RPMI7951 (cell line): Measurements from ENCODE around the gene TTLL8. TPM values are rescaled to one million over a fixed set of nuclear protein-coding genes. Genes with fewer than 3 reads are reported as not detected.
"Not testable (repeated sequence)": the region's sequence is repeated elsewhere in the genome, so short reads cannot be mapped to it uniquely, and the experiment has no call there.

ENCODE experiments used
- DNase-seq: peaks from one replicate; pipeline ENCODE4 v3.0.0-alpha.2; 2012; ENCODE audit warnings: low read depth
- total RNA-seq: library from RNA; depleted of rRNA; stranded (reverse); fragments of >200 nt; shearing (Covaris generic); gene quantifications from 2 replicates; pipeline ENCODE4 v1.2.3, GENCODE V29; 2014; rRNA removed

TTLL8 gene
- total RNA-seq, result not detected in 2 replicates

GRCh38 chr22:50058061-50058905 is at the start of gene TTLL8:
TSS of gene TTLL8 (minus strand) at chr22:50058298.
- DNase-seq, result no peak

- DNase-seq, result no peak
Observed at GRCh38 chr22:50107529-50107928, 49.4 kb upstream of the TTLL8 start.

GRCh38 chr22:50105208-50106100 is 47.4 kb upstream of the TTLL8 start:
- DNase-seq, result peak; percentile 8

DNA sequence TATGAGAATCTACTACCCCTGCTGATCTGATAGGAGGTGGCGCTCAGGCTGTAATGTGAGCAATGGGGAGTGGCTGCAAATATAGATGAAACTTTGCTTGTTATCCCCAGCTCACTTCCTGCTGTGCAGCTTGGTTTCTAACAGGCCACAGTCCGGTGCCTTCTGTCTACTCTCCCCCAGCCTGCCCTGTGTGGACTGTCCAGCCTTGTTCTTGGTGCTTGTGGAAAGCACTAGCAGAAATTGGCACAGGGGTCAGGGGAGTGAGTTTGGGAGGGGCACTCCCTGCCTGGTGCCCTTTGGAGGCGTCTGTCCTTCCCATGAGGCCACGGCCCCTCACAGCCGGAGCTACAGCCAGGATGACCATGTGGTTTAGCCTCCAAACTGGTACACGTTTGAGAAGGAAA is 46.0 kb upstream of the TTLL8 start:
- no peak for DNase-seq

GRCh38 chr22:50102946-50103345 is 44.8 kb upstream of the TTLL8 start:
- no peak for DNase-seq

DNA sequence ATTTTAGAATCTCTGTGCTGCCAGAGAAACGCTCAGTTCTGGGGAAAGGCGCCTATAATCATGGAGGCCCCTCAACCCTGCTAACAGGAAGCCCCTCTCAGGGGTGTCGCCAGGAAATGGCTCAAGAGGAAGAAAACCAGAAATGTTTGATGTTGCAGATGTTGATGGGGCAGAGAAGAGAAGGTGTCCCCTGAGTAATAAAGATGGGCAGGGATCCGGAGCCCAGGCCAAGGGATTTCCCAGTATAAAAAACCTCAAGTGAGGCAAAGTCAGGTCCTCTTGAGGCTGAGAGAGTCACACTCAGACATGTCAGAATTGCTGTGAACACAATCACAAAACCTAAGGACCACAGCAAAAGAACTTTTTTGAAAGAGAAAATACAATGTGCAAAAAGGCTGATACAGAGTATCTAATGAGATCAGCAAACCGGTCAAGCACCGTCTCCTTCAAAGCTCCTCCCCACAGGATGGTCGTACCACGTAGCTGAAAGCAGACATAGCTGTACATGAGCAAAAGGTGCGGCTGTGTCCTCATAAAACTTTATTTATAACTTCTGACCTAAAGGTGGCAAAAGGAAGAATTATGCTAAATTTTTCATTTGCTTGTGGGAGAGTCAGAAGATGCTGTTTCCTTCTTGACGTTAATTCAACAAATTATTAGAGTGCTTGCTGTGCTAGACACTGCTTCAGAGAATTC is 43.9 kb upstream of the TTLL8 start:
- no peak for DNase-seq

GRCh38 chr22:50098052-50098451 is 40.0 kb upstream of the TTLL8 start:
- no peak for DNase-seq

DNA sequence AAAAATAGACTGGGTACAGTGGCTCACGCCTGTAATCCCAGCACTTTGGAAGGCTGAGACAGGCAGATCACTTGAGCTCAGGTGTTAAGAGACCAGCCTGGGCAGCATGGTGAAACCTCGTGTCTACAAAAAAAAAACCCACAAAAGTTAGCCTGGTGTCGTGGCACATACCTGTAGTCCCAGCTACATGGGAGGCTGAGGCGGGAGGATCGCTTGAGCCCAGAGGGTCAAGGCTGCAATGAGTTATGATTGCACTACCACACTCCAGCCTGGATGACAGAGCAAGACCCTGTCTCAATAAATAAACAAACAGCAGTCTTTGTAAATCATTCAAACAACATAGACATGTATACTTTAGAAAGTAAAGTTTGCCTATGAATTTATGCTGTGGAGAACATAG is 34.2 kb upstream of the TTLL8 start:
- no peak for DNase-seq

- no peak for DNase-seq
Observed at GRCh38 chr22:50091092-50091768, 33.1 kb upstream of the TTLL8 start.

- DNase-seq, result no peak
Observed at GRCh38 chr22:50090412-50090714, 32.3 kb upstream of the TTLL8 start.

GRCh38 chr22:50089682-50090411 is 31.7 kb upstream of the TTLL8 start, which contains the start of gene MOV10L1:
TSS of gene MOV10L1 (plus strand) at chr22:50090006. CDS start at chr22:50090089, 83 bp downstream.
- DNase-seq, result no peak

GRCh38 chr22:50089231-50089630 is 31.1 kb upstream of the TTLL8 start:
- DNase-seq, result no peak

DNA sequence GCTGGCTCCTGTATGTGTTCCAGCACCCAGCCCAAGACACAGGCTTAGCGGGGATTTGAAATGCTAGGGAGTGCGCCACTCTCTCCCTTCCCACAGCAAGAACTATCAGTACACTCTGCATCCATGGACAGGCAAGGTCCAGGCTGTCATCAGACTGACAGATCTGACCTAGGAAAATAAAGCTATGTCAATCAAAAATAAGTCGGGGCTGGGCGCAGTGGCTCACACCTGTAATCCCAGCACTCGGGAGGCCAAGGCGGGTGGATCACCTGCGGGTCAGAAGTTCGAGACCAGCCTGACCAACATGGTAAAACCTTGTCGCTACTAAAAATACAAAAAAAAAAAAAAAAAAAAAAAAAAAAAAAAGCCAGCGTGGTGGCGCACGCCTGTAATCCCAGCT is 30.0 kb upstream of the TTLL8 start:
- DNase-seq, result no peak

GRCh38 chr22:50087646-50088045 is 29.5 kb upstream of the TTLL8 start:
- no peak for DNase-seq

- not testable (repeated sequence) for DNase-seq
Observed at GRCh38 chr22:50086975-50087374, 28.9 kb upstream of the TTLL8 start.

GRCh38 chr22:50086526-50086925 is 28.4 kb upstream of the TTLL8 start:
- DNase-seq, result no peak

GRCh38 chr22:50085211-50085972 is 27.3 kb upstream of the TTLL8 start, which contains the start of gene MLC1:
TSS of gene MLC1 (minus strand) at chr22:50085426. CDS start at chr22:50084902, 524 bp downstream.
- peak; percentile 66 for DNase-seq

- DNase-seq, result no peak
Observed at GRCh38 chr22:50084614-50085021, 26.5 kb upstream of the TTLL8 start.

GRCh38 chr22:50084080-50084477 is 26.0 kb upstream of the TTLL8 start:
- DNase-seq, result no peak
